HEK293 (cell line): Measurements from ENCODE around the gene ACER3.

Experiments
- CTCF ChIA-PET: fragments of 350-600 bp; formaldehyde crosslinking; extraction: SDS; loops from one replicate; lab custom pipeline; 2021; ENCODE audit warnings: antibody characterized with exemption; lab: Yijun Ruan, JAX
- POLR2A ChIA-PET: fragments of 300-600 bp; formaldehyde crosslinking; extraction: SDS; loops from one replicate; lab custom pipeline; 2020; ENCODE audit warnings: antibody characterized with exemption, inconsistent platforms; lab: Yijun Ruan, JAX
- H3K27ac ChIP-seq: fragments of 200-500 bp; sonication (Bioruptor generic); 2 replicates; pipeline ENCODE4 v1.5.1; 2014; ENCODE audit warnings: low read depth, low read length, control low read depth, inconsistent platforms; ENCODE audit errors: extremely low read depth
- H3K36me3 ChIP-seq, 2 experiments: fragments of 200-500 bp in 1 of 2; sonication (Bioruptor generic) in 1 of 2; 1 replicate in 1 of 2; 2 replicates in 1 of 2; pipeline ENCODE4 v1.5.1; 2014 to 2017; ENCODE audit warnings: inconsistent platforms in 2 of 2, low read length in 2 of 2; ENCODE audit not compliant: control insufficient read depth in 2 of 2, insufficient read depth in 1 of 2
- H3K4me1 ChIP-seq: fragments of 200-500 bp; sonication (Bioruptor generic); 2 replicates; pipeline ENCODE4 v1.5.1; 2014; ENCODE audit warnings: mild to moderate bottlenecking, low read length, inconsistent platforms; ENCODE audit not compliant: control insufficient read depth, insufficient read depth
- H3K4me3 ChIP-seq: 2 replicates; pipeline ENCODE4 v1.5.1; 2011; ENCODE audit warnings: low read depth, mild to moderate bottlenecking, control low read depth, low read length, moderate library complexity
- H3K9me3 ChIP-seq: fragments of 200-500 bp; sonication (Bioruptor generic); 2 replicates; pipeline ENCODE4 v1.5.1; 2014; ENCODE audit warnings: low read depth, low read length, inconsistent platforms; ENCODE audit not compliant: control insufficient read depth, insufficient read depth
- IKZF3 ChIP-seq: fragments of 450-650 bp; IDR thresholded peaks from 2 replicates; pipeline ENCODE4 v1.5.0; 2018; ENCODE audit warnings: missing biosample characterization, mild to moderate bottlenecking, missing genetic modification characterization, moderate library complexity
- SP3 ChIP-seq: fragments of 450-650 bp; formaldehyde crosslinking; IDR thresholded peaks from 2 replicates; pipeline ENCODE4 v1.5.1; 2016; ENCODE audit warnings: missing biosample characterization, missing genetic modification characterization
- TCF7L2 ChIP-seq: IDR thresholded peaks from 2 replicates; pipeline ENCODE4 v1.6.1; 2011; ENCODE audit warnings: low read depth, mild to moderate bottlenecking, inconsistent platforms, low read length, moderate library complexity, borderline replicate concordance
- ZIC2 ChIP-seq: fragments of 450-650 bp; formaldehyde crosslinking; IDR thresholded peaks from 2 replicates; pipeline ENCODE4 v1.5.1; 2016; ENCODE audit warnings: missing biosample characterization, missing genetic modification characterization
- ZNF311 ChIP-seq: fragments of 450-650 bp; formaldehyde crosslinking; IDR thresholded peaks from 2 replicates; pipeline ENCODE4 v1.5.1; 2017; ENCODE audit warnings: missing biosample characterization, missing genetic modification characterization, borderline replicate concordance
- ZNF341 ChIP-seq: fragments of 450-650 bp; formaldehyde crosslinking; IDR thresholded peaks from 2 replicates; pipeline ENCODE4; 2016; ENCODE audit warnings: low read depth, missing biosample characterization, missing genetic modification characterization
- ZNF529 ChIP-seq: fragments of 450-650 bp; formaldehyde crosslinking; IDR thresholded peaks from 2 replicates; pipeline ENCODE4 v1.5.1; 2017; ENCODE audit warnings: missing genetic modification characterization, missing biosample characterization; ENCODE audit not compliant: insufficient replicate concordance
- ZNF629 ChIP-seq: fragments of 450-650 bp; formaldehyde crosslinking; IDR thresholded peaks from 2 replicates; pipeline ENCODE4 v1.5.1; 2017; ENCODE audit warnings: missing biosample characterization, missing genetic modification characterization
- ZNF654 ChIP-seq: fragments of 450-650 bp; formaldehyde crosslinking; IDR thresholded peaks from 2 replicates; pipeline ENCODE4 v1.5.1; 2016; ENCODE audit warnings: low read depth, missing biosample characterization, missing genetic modification characterization
- ZNF677 ChIP-seq: fragments of 450-650 bp; IDR thresholded peaks from 2 replicates; pipeline ENCODE4 v1.5.0; 2018; ENCODE audit warnings: missing biosample characterization, mild to moderate bottlenecking, missing genetic modification characterization, moderate library complexity
- ZNF776 ChIP-seq: fragments of 450-650 bp; formaldehyde crosslinking; IDR thresholded peaks from 2 replicates; pipeline ENCODE4 v1.5.0; 2017; ENCODE audit warnings: missing biosample characterization, missing genetic modification characterization, borderline replicate concordance
- ZNF777 ChIP-seq: fragments of 450-650 bp; formaldehyde crosslinking; IDR thresholded peaks from 2 replicates; pipeline ENCODE4 v1.5.1; 2017; ENCODE audit warnings: missing biosample characterization, missing genetic modification characterization, borderline replicate concordance
- TF ChIP-seq, protein P1 (sequence below): IDR thresholded peaks from 2 replicates; pipeline ENCODE4 v1.6.1; 2011; ENCODE audit warnings: mild to moderate bottlenecking, low read depth, low read length, borderline replicate concordance
- TF ChIP-seq, protein P2 (sequence below): fragments of 450-650 bp; formaldehyde crosslinking; IDR thresholded peaks from 2 replicates; pipeline ENCODE4 v1.5.1; 2016; ENCODE audit warnings: missing biosample characterization, missing genetic modification characterization
- TF ChIP-seq, protein P3 (sequence below): fragments of 450-650 bp; formaldehyde crosslinking; IDR thresholded peaks from 2 replicates; pipeline ENCODE4 v1.5.1; 2016; ENCODE audit warnings: missing biosample characterization, missing genetic modification characterization
- TF ChIP-seq, protein P4 (sequence below): fragments of 450-650 bp; formaldehyde crosslinking; IDR thresholded peaks from 2 replicates; pipeline ENCODE4 v1.5.1; 2017; ENCODE audit warnings: missing biosample characterization, mild to moderate bottlenecking, missing genetic modification characterization, moderate library complexity
- TF ChIP-seq, protein P5 (sequence below): fragments of 450-650 bp; formaldehyde crosslinking; IDR thresholded peaks from 2 replicates; pipeline ENCODE4 v1.5.0; 2017; ENCODE audit warnings: missing biosample characterization, missing genetic modification characterization, borderline replicate concordance
- TF ChIP-seq, protein P6 (sequence below): fragments of 450-650 bp; formaldehyde crosslinking; IDR thresholded peaks from 2 replicates; pipeline ENCODE4 v1.5.1; 2016; ENCODE audit warnings: missing biosample characterization, missing genetic modification characterization

Gene ACER3

DNA sequence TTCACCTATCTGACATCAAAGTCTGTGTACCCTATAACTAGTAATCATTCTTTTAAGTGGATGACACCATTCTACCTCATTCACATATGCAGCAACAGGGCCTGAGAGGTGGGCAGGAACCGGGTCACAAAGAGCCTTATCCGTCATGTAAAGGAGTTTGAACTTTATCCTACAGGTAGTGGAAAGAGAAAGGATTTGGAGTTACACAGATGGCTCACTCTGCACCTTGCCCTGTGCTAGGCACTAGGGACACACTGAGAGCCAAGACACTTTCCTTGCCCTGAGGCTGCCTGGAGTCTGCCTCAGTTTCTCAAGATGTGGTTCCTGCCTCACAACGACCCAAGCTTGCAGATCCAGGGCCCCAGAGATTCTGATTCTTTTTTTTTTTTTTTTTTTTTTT is 14.3 kb upstream of the ACER3 start:
- H3K4me1 ChIP-seq, result no peaks in the 10 kb centered on the region
- TF ChIP-seq, protein P1, sequence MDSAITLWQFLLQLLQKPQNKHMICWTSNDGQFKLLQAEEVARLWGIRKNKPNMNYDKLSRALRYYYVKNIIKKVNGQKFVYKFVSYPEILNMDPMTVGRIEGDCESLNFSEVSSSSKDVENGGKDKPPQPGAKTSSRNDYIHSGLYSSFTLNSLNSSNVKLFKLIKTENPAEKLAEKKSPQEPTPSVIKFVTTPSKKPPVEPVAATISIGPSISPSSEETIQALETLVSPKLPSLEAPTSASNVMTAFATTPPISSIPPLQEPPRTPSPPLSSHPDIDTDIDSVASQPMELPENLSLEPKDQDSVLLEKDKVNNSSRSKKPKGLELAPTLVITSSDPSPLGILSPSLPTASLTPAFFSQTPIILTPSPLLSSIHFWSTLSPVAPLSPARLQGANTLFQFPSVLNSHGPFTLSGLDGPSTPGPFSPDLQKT, result no peak
- TF ChIP-seq ZNF777 (tag by site-specific recombination) (no peak), TCF7L2 (no peak), ZNF529 (no peak), ZNF629 (tag by site-specific recombination) (no peak), SP3 (tag by site-specific recombination) (no peak), ZNF776 (no peak), ZIC2 (tag by site-specific recombination) (no peak)
- TF ChIP-seq, protein P2, sequence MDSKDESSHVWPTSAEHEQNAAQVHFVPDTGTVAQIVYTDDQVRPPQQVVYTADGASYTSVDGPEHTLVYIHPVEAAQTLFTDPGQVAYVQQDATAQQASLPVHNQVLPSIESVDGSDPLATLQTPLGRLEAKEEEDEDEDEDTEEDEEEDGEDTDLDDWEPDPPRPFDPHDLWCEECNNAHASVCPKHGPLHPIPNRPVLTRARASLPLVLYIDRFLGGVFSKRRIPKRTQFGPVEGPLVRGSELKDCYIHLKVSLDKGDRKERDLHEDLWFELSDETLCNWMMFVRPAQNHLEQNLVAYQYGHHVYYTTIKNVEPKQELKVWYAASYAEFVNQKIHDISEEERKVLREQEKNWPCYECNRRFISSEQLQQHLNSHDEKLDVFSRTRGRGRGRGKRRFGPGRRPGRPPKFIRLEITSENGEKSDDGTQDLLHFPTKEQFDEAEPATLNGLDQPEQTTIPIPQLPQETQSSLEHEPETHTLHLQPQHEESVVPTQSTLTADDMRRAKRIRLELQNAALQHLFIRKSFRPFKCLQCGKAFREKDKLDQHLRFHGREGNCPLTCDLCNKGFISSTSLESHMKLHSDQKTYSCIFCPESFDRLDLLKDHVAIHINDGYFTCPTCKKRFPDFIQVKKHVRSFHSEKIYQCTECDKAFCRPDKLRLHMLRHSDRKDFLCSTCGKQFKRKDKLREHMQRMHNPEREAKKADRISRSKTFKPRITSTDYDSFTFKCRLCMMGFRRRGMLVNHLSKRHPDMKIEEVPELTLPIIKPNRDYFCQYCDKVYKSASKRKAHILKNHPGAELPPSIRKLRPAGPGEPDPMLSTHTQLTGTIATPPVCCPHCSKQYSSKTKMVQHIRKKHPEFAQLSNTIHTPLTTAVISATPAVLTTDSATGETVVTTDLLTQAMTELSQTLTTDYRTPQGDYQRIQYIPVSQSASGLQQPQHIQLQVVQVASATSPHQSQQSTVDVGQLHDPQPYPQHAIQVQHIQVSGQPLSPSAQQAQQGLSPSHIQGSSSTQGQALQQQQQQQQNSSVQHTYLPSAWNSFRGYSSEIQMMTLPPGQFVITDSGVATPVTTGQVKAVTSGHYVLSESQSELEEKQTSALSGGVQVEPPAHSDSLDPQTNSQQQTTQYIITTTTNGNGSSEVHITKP (tag by site-specific recombination), result no peak
- TF ChIP-seq, protein P3, sequence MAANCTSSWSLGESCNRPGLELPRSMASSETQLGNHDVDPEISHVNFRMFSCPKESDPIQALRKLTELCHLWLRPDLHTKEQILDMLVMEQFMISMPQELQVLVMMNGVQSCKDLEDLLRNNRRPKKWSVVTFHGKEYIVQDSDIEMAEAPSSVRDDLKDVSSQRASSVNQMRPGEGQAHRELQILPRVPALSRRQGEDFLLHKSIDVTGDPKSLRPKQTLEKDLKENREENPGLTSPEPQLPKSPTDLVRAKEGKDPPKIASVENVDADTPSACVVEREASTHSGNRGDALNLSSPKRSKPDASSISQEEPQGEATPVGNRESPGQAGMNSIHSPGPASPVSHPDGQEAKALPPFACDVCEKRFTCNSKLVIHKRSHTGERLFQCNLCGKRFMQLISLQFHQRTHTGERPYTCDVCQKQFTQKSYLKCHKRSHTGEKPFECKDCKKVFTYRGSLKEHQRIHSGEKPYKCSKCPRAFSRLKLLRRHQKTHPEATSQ (tag by site-specific recombination), result no peak
- TF ChIP-seq, protein P4, sequence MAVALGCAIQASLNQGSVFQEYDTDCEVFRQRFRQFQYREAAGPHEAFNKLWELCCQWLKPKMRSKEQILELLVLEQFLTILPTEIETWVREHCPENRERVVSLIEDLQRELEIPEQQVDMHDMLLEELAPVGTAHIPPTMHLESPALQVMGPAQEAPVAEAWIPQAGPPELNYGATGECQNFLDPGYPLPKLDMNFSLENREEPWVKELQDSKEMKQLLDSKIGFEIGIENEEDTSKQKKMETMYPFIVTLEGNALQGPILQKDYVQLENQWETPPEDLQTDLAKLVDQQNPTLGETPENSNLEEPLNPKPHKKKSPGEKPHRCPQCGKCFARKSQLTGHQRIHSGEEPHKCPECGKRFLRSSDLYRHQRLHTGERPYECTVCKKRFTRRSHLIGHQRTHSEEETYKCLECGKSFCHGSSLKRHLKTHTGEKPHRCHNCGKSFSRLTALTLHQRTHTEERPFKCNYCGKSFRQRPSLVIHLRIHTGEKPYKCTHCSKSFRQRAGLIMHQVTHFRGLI (tag by site-specific recombination), result no peak
- TF ChIP-seq, protein P5, sequence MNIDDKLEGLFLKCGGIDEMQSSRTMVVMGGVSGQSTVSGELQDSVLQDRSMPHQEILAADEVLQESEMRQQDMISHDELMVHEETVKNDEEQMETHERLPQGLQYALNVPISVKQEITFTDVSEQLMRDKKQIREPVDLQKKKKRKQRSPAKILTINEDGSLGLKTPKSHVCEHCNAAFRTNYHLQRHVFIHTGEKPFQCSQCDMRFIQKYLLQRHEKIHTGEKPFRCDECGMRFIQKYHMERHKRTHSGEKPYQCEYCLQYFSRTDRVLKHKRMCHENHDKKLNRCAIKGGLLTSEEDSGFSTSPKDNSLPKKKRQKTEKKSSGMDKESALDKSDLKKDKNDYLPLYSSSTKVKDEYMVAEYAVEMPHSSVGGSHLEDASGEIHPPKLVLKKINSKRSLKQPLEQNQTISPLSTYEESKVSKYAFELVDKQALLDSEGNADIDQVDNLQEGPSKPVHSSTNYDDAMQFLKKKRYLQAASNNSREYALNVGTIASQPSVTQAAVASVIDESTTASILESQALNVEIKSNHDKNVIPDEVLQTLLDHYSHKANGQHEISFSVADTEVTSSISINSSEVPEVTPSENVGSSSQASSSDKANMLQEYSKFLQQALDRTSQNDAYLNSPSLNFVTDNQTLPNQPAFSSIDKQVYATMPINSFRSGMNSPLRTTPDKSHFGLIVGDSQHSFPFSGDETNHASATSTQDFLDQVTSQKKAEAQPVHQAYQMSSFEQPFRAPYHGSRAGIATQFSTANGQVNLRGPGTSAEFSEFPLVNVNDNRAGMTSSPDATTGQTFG (tag by site-specific recombination), result no peak
- H3K36me3 ChIP-seq, result no peaks in the 10 kb centered on the region
- POLR2A ChIA-PET, result no interaction called here
- CTCF ChIA-PET, result interaction anchor here (0.9 to 2.3 kb wide), 2 partner anchors 35 to 73 kb away, joined by 4 to 7 read pairs; no protein-coding TSS in a partner anchor
- H3K4me3 ChIP-seq, result no peak overlapping the region
- no peak overlapping the region for H3K27ac ChIP-seq
- H3K9me3 ChIP-seq, result no peaks in the 10 kb centered on the region

DNA sequence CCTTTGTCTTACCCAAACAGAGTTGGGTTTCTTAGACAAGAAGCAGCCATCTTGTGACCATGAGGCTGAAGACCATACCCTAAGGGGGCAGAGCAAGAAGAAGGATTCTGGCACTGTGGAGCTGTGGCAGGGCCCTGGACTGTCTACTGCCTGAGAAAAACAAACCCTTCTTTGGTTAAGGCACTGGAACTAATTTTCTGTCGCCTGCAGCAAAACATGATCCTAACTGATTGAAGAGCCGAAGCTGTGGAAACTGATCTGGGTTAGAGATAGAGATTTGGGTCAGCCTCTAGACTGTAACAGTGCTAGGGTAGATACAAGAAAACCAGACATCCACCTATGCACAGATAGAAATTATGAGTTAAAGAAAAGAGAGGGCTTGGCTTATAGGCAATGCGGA is 11.3 kb upstream of the ACER3 start:
- Histone ChIP-seq H3K4me3 (no peak overlapping the region), H3K9me3 (no peaks in the 10 kb centered on the region), H3K36me3 (no peaks in the 10 kb centered on the region), H3K27ac (no peak overlapping the region), H3K4me1 (no peaks in the 10 kb centered on the region)
- ChIA-PET POLR2A (no interaction called here), CTCF (no interaction called here)
- no peak for TF ChIP-seq ZNF341 (tag by site-specific recombination)
- no peak for TF ChIP-seq ZNF654 (tag by site-specific recombination)
- no peak for TF ChIP-seq ZNF311 (tag by site-specific recombination)
- TF ChIP-seq, protein P6, sequence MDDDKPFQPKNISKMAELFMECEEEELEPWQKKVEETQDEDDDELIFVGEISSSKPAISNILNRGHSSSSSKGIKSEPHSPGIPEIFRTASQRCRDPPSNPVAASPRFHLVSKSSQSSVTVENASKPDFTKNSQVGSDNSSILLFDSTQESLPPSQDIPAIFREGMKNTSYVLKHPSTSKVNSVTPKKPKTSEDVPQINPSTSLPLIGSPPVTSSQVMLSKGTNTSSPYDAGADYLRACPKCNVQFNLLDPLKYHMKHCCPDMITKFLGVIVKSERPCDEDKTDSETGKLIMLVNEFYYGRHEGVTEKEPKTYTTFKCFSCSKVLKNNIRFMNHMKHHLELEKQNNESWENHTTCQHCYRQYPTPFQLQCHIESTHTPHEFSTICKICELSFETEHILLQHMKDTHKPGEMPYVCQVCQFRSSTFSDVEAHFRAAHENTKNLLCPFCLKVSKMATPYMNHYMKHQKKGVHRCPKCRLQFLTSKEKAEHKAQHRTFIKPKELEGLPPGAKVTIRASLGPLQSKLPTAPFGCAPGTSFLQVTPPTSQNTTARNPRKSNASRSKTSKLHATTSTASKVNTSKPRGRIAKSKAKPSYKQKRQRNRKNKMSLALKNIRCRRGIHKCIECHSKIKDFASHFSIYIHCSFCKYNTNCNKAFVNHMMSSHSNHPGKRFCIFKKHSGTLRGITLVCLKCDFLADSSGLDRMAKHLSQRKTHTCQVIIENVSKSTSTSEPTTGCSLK (tag by site-specific recombination), result no peak
- no peak for TF ChIP-seq IKZF3 (tag by site-specific recombination)
- TF ChIP-seq, protein P2 (tag by site-specific recombination), result no peak
- no peak for TF ChIP-seq ZNF677 (tag by site-specific recombination)
